H9 (cell line): Measurements from ENCODE around the gene USP40. TPM values are rescaled to one million over a fixed set of nuclear protein-coding genes. Genes with fewer than 3 reads are reported as not detected.
A peak's percentile ranks its signal among the peaks of the same experiment; 100 is the strongest.

Source experiments
- DNase-seq: peaks from one replicate; pipeline ENCODE4 v3.0.0-alpha.2; 2017
- H2AFZ ChIP-seq: one replicate; pipeline ENCODE4 v1.6.1; 2013; ENCODE audit warnings: mild to moderate bottlenecking, low read length, control low read depth, moderate library complexity
- H2AK5ac ChIP-seq: 2 replicates; pipeline ENCODE4 v1.6.1; 2013; ENCODE audit warnings: low read length, control low read depth, mixed read lengths; ENCODE audit not compliant: insufficient read length
- H2BK120ac ChIP-seq: one replicate; pipeline ENCODE4 v1.6.1; 2013; ENCODE audit warnings: low read depth, mild to moderate bottlenecking, low read length, control low read depth, inconsistent platforms; ENCODE audit not compliant: poor library complexity, severe bottlenecking
- H2BK12ac ChIP-seq: 2 replicates; pipeline ENCODE4 v1.6.1; 2013; ENCODE audit warnings: low read length, control low read depth, mixed read lengths, low read depth; ENCODE audit not compliant: insufficient read length
- H2BK15ac ChIP-seq: 2 replicates; pipeline ENCODE4 v1.6.1; 2013; ENCODE audit warnings: low read depth, low read length, control low read depth
- H2BK20ac ChIP-seq: one replicate; pipeline ENCODE4 v1.6.1; 2013; ENCODE audit warnings: low read depth, mild to moderate bottlenecking, low read length, control low read depth, inconsistent platforms; ENCODE audit not compliant: poor library complexity, severe bottlenecking
- H2BK5ac ChIP-seq: 2 replicates; pipeline ENCODE4 v1.6.1; 2013; ENCODE audit warnings: low read length, control low read depth, mixed read lengths; ENCODE audit not compliant: insufficient read length
- H3K14ac ChIP-seq: 2 replicates; pipeline ENCODE4 v1.6.1; 2013; ENCODE audit warnings: low read length, control low read depth; ENCODE audit not compliant: insufficient read depth
- H3K18ac ChIP-seq: 2 replicates; pipeline ENCODE4 v1.6.1; 2013; ENCODE audit warnings: low read depth, mild to moderate bottlenecking, mixed read lengths, low read length, control low read depth; ENCODE audit not compliant: insufficient read length
- H3K23ac ChIP-seq: 2 replicates; pipeline ENCODE4 v1.6.1; 2013; ENCODE audit warnings: low read length, control low read depth, mixed read lengths, low read depth; ENCODE audit not compliant: insufficient read length
- H3K23me2 ChIP-seq: 2 replicates; pipeline ENCODE4 v1.6.1; 2013; ENCODE audit warnings: low read depth, mild to moderate bottlenecking, mixed read lengths, low read length, control low read depth; ENCODE audit not compliant: insufficient read length, poor library complexity, severe bottlenecking
- H3K27ac ChIP-seq: 2 replicates; pipeline ENCODE4 v1.5.1; 2013; ENCODE audit warnings: low read length, control low read depth, mixed read lengths, low read depth; ENCODE audit not compliant: insufficient read length
- H3K27me3 ChIP-seq: 2 replicates; pipeline ENCODE4 v1.6.1; 2013; ENCODE audit warnings: low read length, control low read depth, inconsistent platforms; ENCODE audit not compliant: insufficient read depth
- H3K4ac ChIP-seq: 2 replicates; pipeline ENCODE4 v1.6.1; 2013; ENCODE audit warnings: low read depth, mild to moderate bottlenecking, control low read depth, inconsistent platforms, low read length, moderate library complexity
- H3K4me1 ChIP-seq: 2 replicates; pipeline ENCODE4 v1.6.1; 2013; ENCODE audit warnings: low read length, control low read depth, inconsistent platforms; ENCODE audit not compliant: insufficient read depth
- H3K4me2 ChIP-seq: 2 replicates; pipeline ENCODE4 v1.6.1; 2013; ENCODE audit warnings: low read length, control low read depth, mixed read lengths; ENCODE audit not compliant: insufficient read length, insufficient read depth
- H3K56ac ChIP-seq: 2 replicates; pipeline ENCODE4 v1.6.1; 2013; ENCODE audit warnings: low read depth, mild to moderate bottlenecking, mixed read lengths, low read length, control low read depth; ENCODE audit not compliant: insufficient read length
- H3K79me1 ChIP-seq: 2 replicates; pipeline ENCODE4 v1.6.1; 2013; ENCODE audit warnings: low read depth, mild to moderate bottlenecking, moderate library complexity, low read length, control low read depth, inconsistent platforms; ENCODE audit not compliant: insufficient read depth, poor library complexity, severe bottlenecking
- H3K79me2 ChIP-seq: 2 replicates; pipeline ENCODE4 v1.6.1; 2013; ENCODE audit warnings: low read length, control low read depth, inconsistent platforms; ENCODE audit not compliant: insufficient read depth
- H3K9ac ChIP-seq: 2 replicates; pipeline ENCODE4 v1.6.1; 2013; ENCODE audit warnings: low read length, control low read depth, mixed read lengths; ENCODE audit not compliant: insufficient read length; ENCODE audit errors: extremely low read depth
- H3K9me3 ChIP-seq: one replicate; pipeline ENCODE4 v1.6.1; 2013; ENCODE audit warnings: low read depth, low read length, inconsistent platforms; ENCODE audit not compliant: control insufficient read depth
- H3T11ph ChIP-seq: one replicate; pipeline ENCODE4 v1.6.1; 2013; ENCODE audit warnings: mild to moderate bottlenecking, low read length, control low read depth, inconsistent platforms
- H4K20me1 ChIP-seq: one replicate; pipeline ENCODE4 v1.6.1; 2013; ENCODE audit not compliant: control insufficient read depth, insufficient read length, insufficient read depth
- H4K5ac ChIP-seq: 2 replicates; pipeline ENCODE4 v1.6.1; 2013; ENCODE audit warnings: low read depth, mild to moderate bottlenecking, mixed read lengths, low read length, control low read depth; ENCODE audit not compliant: insufficient read length
- H4K8ac ChIP-seq: replicated peaks from 2 replicates; pipeline ENCODE4 v1.6.1; 2013; ENCODE audit warnings: low read length, control low read depth, mixed read lengths, low read depth; ENCODE audit not compliant: insufficient read length
- H4K91ac ChIP-seq: 2 replicates; pipeline ENCODE4 v1.6.1; 2013; ENCODE audit warnings: low read depth, mild to moderate bottlenecking, moderate library complexity, mixed read lengths, low read length, control low read depth; ENCODE audit not compliant: insufficient read length
- H3K27ac Mint-ChIP-seq, 3 experiments: 2 replicates in 2 of 3; 3 replicates in 1 of 3; pipeline ENCODE4 v1.8.0; 2020 to 2021; ENCODE audit warnings: mixed read lengths in 3 of 3, mild to moderate bottlenecking in 1 of 3, moderate library complexity in 1 of 3
- H3K27me3 Mint-ChIP-seq: 2 replicates; pipeline ENCODE4 v1.8.0; 2021; ENCODE audit warnings: low read depth, mild to moderate bottlenecking, moderate library complexity, mixed read lengths
- H3K36me3 Mint-ChIP-seq, 3 experiments: 2 replicates in 2 of 3; 3 replicates in 1 of 3; pipeline ENCODE4 v1.8.0; 2020 to 2021; ENCODE audit warnings: low read depth in 3 of 3, mixed read lengths in 3 of 3; ENCODE audit not compliant: insufficient read depth in 1 of 3
- H3K4me1 Mint-ChIP-seq, 2 experiments: 2 replicates each; pipeline ENCODE4 v1.8.0; 2020; ENCODE audit warnings: mixed read lengths in 2 of 2
- H3K4me3 Mint-ChIP-seq, 2 experiments: 2 replicates in 1 of 2; 3 replicates in 1 of 2; pipeline ENCODE4 v1.8.0; 2020 to 2021; ENCODE audit warnings: mild to moderate bottlenecking in 2 of 2, mixed read lengths in 2 of 2, moderate library complexity in 1 of 2
- H3K9me3 Mint-ChIP-seq, 2 experiments: 2 replicates in 1 of 2; 3 replicates in 1 of 2; pipeline ENCODE4 v1.8.0; 2020; ENCODE audit warnings: mild to moderate bottlenecking in 2 of 2, mixed read lengths in 2 of 2, moderate library complexity in 1 of 2
- WGBS: extraction: QIAGEN DNeasy Blood & Tissue Kit; methylation state at CpG from one replicate; pipeline ENCODE4 v1.1.7; 2013; ENCODE audit warnings: missing lambda C conversion rate, low lambda C conversion rate, mixed read lengths; ENCODE audit not compliant: insufficient read length; ENCODE audit errors: extremely low coverage; 5-methylcytosine and 5-hydroxymethylcytosine counted together
- total RNA-seq: library from RNA; stranded (reverse); gene quantifications from 2 replicates; pipeline ENCODE4 v1.2.1, GENCODE V29; 2021
- TF ChIP-seq, protein P1 (sequence below): fragments of 200-600 bp; sonication (generic); conservative IDR thresholded peaks from 3 replicates; pipeline ENCODE4 v1.8.0; 2021; ENCODE audit warnings: antibody characterized with exemption, mild to moderate bottlenecking

Gene USP40
- total RNA-seq, 1 experiment from 2014 or later: 7.5 TPM

DNA sequence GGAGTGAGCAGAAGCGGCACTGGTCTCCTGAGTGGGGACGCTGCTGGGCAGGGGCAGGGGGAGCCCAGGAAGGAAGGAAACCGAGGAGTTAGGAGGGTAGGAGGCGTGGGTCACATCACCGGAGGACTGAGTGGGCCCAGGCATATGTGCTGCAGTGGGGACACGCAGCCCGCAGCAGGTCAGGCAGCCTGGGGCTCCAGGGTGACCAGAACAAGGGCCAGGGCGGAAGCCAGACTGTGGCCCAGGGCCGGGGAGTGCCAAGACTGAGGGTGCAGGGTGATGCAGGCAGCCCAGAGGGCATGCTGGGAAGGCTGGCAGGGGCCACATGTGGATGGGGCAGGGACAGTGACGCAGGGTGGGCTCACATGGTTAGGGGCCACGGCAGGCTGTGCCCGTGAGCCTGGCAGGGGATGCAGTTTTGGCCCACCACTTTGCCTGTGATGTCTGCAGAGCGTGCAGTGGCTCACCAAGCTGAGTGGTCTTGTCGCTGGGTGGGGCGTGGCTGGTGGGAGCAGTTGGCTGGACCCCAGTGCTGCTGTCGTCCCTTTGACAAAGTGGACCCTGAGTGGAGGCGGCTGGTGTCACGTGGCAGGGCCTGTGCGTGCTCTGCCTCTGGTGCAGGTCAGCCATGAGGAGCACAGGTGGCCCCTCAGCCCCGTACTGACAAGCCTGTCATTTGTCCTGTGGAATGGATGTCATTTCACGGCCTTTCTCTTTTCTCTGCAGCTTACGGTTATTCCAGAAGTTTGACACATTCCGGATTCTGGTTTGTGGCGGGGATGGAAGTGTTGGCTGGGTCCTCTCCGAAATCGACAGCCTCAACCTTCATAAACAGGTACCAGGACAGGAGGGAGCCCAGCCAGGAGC lies 125.2 kb downstream of the USP40 start:
- H3K27ac ChIP-seq: no peak overlapping the region
- WGBS: no CpG with 5 or more reads among the region's 26 CpGs
- H3K27ac Mint-ChIP-seq: peak overlapping the region in 2 of 3 experiments; percentile 77 to 91; a peak in 3 of 7 replicates
- H2AK5ac ChIP-seq: no peak overlapping the region
- H3K9me3 ChIP-seq: no peaks in the 10 kb centered on the region
- peaks cover 4 to 10% (median 4%) of the 10 kb centered on the region in 3 experiments; a peak in 6 of 7 replicates for H3K36me3 Mint-ChIP-seq
- no peak overlapping the region for H4K91ac ChIP-seq
- H2BK5ac ChIP-seq: no peak overlapping the region
- no peak overlapping the region; a peak in 1 of 5 replicates for H3K4me3 Mint-ChIP-seq
- H3K56ac ChIP-seq: no peak overlapping the region
- H3K79me2 ChIP-seq: no peaks in the 10 kb centered on the region
- no peak overlapping the region for H3K4me2 ChIP-seq
- H3K4ac ChIP-seq: no peak overlapping the region
- TF ChIP-seq, protein P1, sequence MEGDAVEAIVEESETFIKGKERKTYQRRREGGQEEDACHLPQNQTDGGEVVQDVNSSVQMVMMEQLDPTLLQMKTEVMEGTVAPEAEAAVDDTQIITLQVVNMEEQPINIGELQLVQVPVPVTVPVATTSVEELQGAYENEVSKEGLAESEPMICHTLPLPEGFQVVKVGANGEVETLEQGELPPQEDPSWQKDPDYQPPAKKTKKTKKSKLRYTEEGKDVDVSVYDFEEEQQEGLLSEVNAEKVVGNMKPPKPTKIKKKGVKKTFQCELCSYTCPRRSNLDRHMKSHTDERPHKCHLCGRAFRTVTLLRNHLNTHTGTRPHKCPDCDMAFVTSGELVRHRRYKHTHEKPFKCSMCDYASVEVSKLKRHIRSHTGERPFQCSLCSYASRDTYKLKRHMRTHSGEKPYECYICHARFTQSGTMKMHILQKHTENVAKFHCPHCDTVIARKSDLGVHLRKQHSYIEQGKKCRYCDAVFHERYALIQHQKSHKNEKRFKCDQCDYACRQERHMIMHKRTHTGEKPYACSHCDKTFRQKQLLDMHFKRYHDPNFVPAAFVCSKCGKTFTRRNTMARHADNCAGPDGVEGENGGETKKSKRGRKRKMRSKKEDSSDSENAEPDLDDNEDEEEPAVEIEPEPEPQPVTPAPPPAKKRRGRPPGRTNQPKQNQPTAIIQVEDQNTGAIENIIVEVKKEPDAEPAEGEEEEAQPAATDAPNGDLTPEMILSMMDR: no peak
- H2BK20ac ChIP-seq: no peak overlapping the region
- H3K27me3 ChIP-seq: no peaks in the 10 kb centered on the region
- H3K27me3 Mint-ChIP-seq: no peaks in the 10 kb centered on the region; the same call in none of the 2 replicates
- H3K9ac ChIP-seq: no peak overlapping the region
- H3K18ac ChIP-seq: no peak overlapping the region
- H4K20me1 ChIP-seq: no peaks in the 10 kb centered on the region
- no peak overlapping the region; the same call in 1 of the 2 replicates for H3K14ac ChIP-seq
- no peak overlapping the region for H4K5ac ChIP-seq
- no peak overlapping the region for H3K23ac ChIP-seq
- H3K4me1 ChIP-seq: no peaks in the 10 kb centered on the region
- H2AFZ ChIP-seq: no peak overlapping the region
- no peak overlapping the region for H2BK15ac ChIP-seq
- no peak overlapping the region for H3T11ph ChIP-seq
- no peaks in the 10 kb centered on the region; a peak in 1 of 5 replicates for H3K9me3 Mint-ChIP-seq
- no peak for DNase-seq
- H3K79me1 ChIP-seq: no peaks in the 10 kb centered on the region
- no peak overlapping the region for H4K8ac ChIP-seq
- no peaks in the 10 kb centered on the region for H3K23me2 ChIP-seq
- H3K4me1 Mint-ChIP-seq: no peaks in the 10 kb centered on the region
- no peak overlapping the region for H2BK120ac ChIP-seq
- H2BK12ac ChIP-seq: no peak overlapping the region
